OCI-LY7 (cell line): Measurements from ENCODE around the gene SRL. TPM values are rescaled to one million over a fixed set of nuclear protein-coding genes. Genes with fewer than 3 reads are reported as not detected.
A peak's percentile ranks its signal among the peaks of the same experiment; 100 is the strongest.

Experiments used
- BruUV-seq: library from RNA; stranded (reverse); fragments of 400-500 nt; replicated peaks from 2 replicates; lab custom pipeline; 2021; lab: Mats Ljungman, UMichigan
- CTCF ChIA-PET: fragments of 300-600 bp; sonication (Branson Sonifier 250); formaldehyde crosslinking; loops from one replicate; lab custom pipeline; 2022; ENCODE audit warnings: antibody characterized with exemption; ENCODE audit not compliant: unreplicated experiment; lab: Charles Lee
- POLR2A ChIA-PET: fragments of 300-600 bp; sonication (Branson Sonifier 250); formaldehyde crosslinking; loops from one replicate; lab custom pipeline; 2022; ENCODE audit warnings: antibody characterized with exemption; lab: Charles Lee
- DNase-seq: peaks from one replicate; pipeline ENCODE4 v3.0.0-alpha.2; 2015; ENCODE audit warnings: low spot score
- H2AFZ ChIP-seq: fragments of 200-600 bp; sonication (generic), shearing (Covaris generic); 2 replicates; pipeline ENCODE4 v1.6.1; 2014; ENCODE audit warnings: mild to moderate bottlenecking, antibody characterized with exemption, low read length, moderate library complexity
- H3K27ac ChIP-seq: fragments of 200-600 bp; sonication (generic); 2 replicates; pipeline ENCODE4 v1.5.1; 2014; ENCODE audit warnings: mixed run types, low read depth, mild to moderate bottlenecking, moderate library complexity, low read length, inconsistent platforms; ENCODE audit not compliant: poor library complexity, severe bottlenecking
- H3K36me3 ChIP-seq: fragments of 200-600 bp; sonication (generic); 2 replicates; pipeline ENCODE4 v1.6.1; 2014; ENCODE audit warnings: mild to moderate bottlenecking, antibody characterized with exemption, low read length, moderate library complexity, mixed read lengths; ENCODE audit not compliant: insufficient read depth
- H3K4me1 ChIP-seq: fragments of 200-600 bp; sonication (generic); 2 replicates; pipeline ENCODE4 v1.5.1; 2014; ENCODE audit warnings: mild to moderate bottlenecking, low read length; ENCODE audit not compliant: insufficient read depth, poor library complexity, severe bottlenecking
- H3K4me2 ChIP-seq: fragments of 200-600 bp; sonication (generic); 2 replicates; pipeline ENCODE4 v1.6.1; 2014; ENCODE audit warnings: mild to moderate bottlenecking, low read length
- H3K4me3 ChIP-seq: fragments of 200-600 bp; sonication (generic); 2 replicates; pipeline ENCODE4 v1.5.1; 2014; ENCODE audit warnings: mild to moderate bottlenecking, low read depth, low read length; ENCODE audit not compliant: poor library complexity, severe bottlenecking
- H3K79me2 ChIP-seq: fragments of 200-600 bp; sonication (generic); 2 replicates; pipeline ENCODE4 v1.6.1; 2016; ENCODE audit warnings: low read depth, mild to moderate bottlenecking, low read length, moderate library complexity, mixed read lengths; ENCODE audit not compliant: insufficient read depth
- H3K9me2 ChIP-seq: fragments of 200-600 bp; sonication (generic); 2 replicates; pipeline ENCODE4 v1.6.1; 2016; ENCODE audit warnings: mild to moderate bottlenecking, low read length, mixed read lengths; ENCODE audit not compliant: insufficient read depth
- H3K9me3 ChIP-seq: fragments of 200-600 bp; sonication (generic); 2 replicates; pipeline ENCODE4 v1.6.1; 2014; ENCODE audit warnings: mild to moderate bottlenecking, mixed run types, low read length, mixed read lengths
- H4K20me1 ChIP-seq: fragments of 200-600 bp; sonication (generic); 2 replicates; pipeline ENCODE4 v1.6.1; 2014; ENCODE audit warnings: mild to moderate bottlenecking, antibody characterized with exemption, low read length, moderate library complexity, mixed read lengths; ENCODE audit not compliant: insufficient read depth
- CTCF ChIP-seq: fragments of 200-600 bp; sonication (generic); conservative IDR thresholded peaks from 2 replicates; pipeline ENCODE4 v1.5.1; 2014; ENCODE audit warnings: mild to moderate bottlenecking, antibody characterized with exemption, low read length, moderate library complexity, mixed read lengths
- EZH2phosphoT487 ChIP-seq: fragments of 200-600 bp; sonication (generic); IDR thresholded peaks from 2 replicates; pipeline ENCODE4 v1.6.1; 2018; ENCODE audit warnings: low read depth, borderline replicate concordance, mild to moderate bottlenecking, mixed run types, antibody characterized with exemption, low read length, moderate library complexity, mixed read lengths
- intact Hi-C: fragments of 100-400 bp; cut with micrococcal nuclease; formaldehyde crosslinking; loops from one replicate; pipeline ENCODE4 v1.10.0; 2022; ENCODE audit not compliant: unreplicated experiment
- total RNA-seq, 2 experiments: library from RNA; depleted of rRNA in 1 of 2; stranded (reverse); fragments of >200 nt in 1 of 2; shearing (Covaris generic) in 1 of 2; gene quantifications; 2 replicates each; pipeline ENCODE4 v1.2.3, GENCODE V29; 2014 to 2022

The SRL gene
- total RNA-seq, 2 experiments from 2014 or later = not detected

- H3K27ac ChIP-seq = no peak overlapping the region
- intact Hi-C loops = no loop called here
- CTCF ChIA-PET = no interaction called here
- no peak overlapping the region for H3K4me3 ChIP-seq
- H3K36me3 ChIP-seq = no peaks in the 10 kb centered on the region
- POLR2A ChIA-PET = no interaction called here
- H3K9me3 ChIP-seq = no peaks in the 10 kb centered on the region
- no peaks in the 10 kb centered on the region for H3K79me2 ChIP-seq
- no peaks in the 10 kb centered on the region for H4K20me1 ChIP-seq
- H2AFZ ChIP-seq = no peak overlapping the region
- BruUV-seq = no TSS peak
- no peak overlapping the region for H3K4me2 ChIP-seq
- H3K4me1 ChIP-seq = no peaks in the 10 kb centered on the region
- no peaks in the 10 kb centered on the region for H3K9me2 ChIP-seq
- no peak for DNase-seq
- TF ChIP-seq CTCF (no peak), EZH2phosphoT487 (no peak)
Observed at GRCh38 chr16:4190712-4191333, 51.1 kb downstream of the SRL start.

DNA sequence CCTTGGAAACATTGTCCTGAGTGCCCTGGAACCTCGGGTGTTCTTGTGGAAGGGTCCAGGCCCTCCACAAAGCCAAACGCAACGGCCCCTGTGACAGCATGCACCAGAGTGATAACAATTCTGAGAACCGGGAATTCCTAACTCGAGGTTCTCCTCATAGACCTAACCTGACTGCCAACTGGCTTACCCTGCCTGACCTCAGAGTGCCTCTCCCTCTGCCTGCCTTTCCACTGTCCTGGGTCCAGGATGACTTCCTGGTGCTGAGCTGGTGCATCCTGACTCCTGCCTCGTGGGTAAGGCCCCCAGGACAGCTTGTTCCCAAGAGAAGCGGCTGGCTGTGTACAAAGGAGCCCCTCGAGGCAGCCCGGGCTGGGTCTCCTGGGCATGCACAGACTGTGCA is 51.8 kb downstream of the SRL start:
- no peak overlapping the region for H3K4me2 ChIP-seq
- H3K4me3 ChIP-seq = no peak overlapping the region
- BruUV-seq = no TSS peak
- no peaks in the 10 kb centered on the region for H3K36me3 ChIP-seq
- H3K4me1 ChIP-seq = no peaks in the 10 kb centered on the region
- intact Hi-C loops = no loop called here
- no peaks in the 10 kb centered on the region for H4K20me1 ChIP-seq
- ChIA-PET CTCF (no interaction called here), POLR2A (no interaction called here)
- H3K79me2 ChIP-seq = no peaks in the 10 kb centered on the region
- DNase-seq = no peak
- H3K9me2 ChIP-seq = no peaks in the 10 kb centered on the region
- no peak overlapping the region for H3K27ac ChIP-seq
- TF ChIP-seq EZH2phosphoT487 = no peak
- TF ChIP-seq CTCF = no peak
- H2AFZ ChIP-seq = no peak overlapping the region
- H3K9me3 ChIP-seq = no peaks in the 10 kb centered on the region

DNA sequence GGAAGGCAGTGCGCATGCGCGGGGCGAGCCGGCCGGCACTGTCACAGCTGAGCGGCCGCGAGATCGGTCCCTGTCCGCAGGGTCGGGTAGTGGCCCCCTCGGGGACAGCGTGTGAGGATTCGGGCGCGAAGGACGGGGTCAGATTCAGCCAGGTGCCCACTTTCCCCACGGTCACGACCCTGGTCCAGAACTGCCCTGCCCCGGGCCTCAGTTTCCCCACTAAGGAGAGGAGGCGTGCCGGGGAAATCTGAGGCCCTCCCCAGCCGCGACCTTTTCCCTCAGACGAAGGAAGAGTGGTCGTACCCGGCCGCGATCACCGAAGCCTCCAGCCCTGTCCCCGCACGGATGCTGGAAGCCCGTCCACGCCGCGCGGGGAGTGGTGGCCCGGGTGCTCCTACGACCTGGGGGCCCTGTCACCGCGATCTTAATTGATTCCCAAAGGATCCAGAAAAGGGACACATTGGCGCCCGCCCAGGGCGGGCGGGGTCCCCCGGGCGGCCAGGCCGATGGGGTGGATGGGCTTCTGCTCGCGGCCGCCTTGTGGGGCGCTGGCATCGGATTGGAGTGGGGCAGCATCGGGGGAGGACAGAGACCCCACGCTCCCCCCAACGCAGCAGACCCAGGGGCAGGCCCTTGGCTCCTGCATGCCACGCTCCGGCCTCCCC is 57.7 kb downstream of the SRL start:
- no TSS peak for BruUV-seq
- DNase-seq = no peak
- no peaks in the 10 kb centered on the region for H3K9me2 ChIP-seq
- ChIA-PET POLR2A (no interaction called here), CTCF (interaction anchor here (0.9 kb wide), 1 partner anchor 459 kb away, joined by 3 read pairs; no protein-coding TSS in a partner anchor)
- no peak for TF ChIP-seq CTCF
- TF ChIP-seq EZH2phosphoT487 = no peak
- no peaks in the 10 kb centered on the region for H4K20me1 ChIP-seq
- H3K4me1 ChIP-seq = peaks cover 10% of the 10 kb centered on the region
- no peak overlapping the region for H3K27ac ChIP-seq
- H3K79me2 ChIP-seq = no peaks in the 10 kb centered on the region
- peak overlapping the region; percentile 78 for H3K4me2 ChIP-seq
- intact Hi-C loops = no loop called here
- peak overlapping the region; percentile 67 for H3K4me3 ChIP-seq
- H2AFZ ChIP-seq = peak overlapping the region; percentile 87
- H3K9me3 ChIP-seq = no peaks in the 10 kb centered on the region
- H3K36me3 ChIP-seq = no peaks in the 10 kb centered on the region
